K562 (cell line): ENCODE measurements around the gene HYOU1. TPM values are rescaled to one million over a fixed set of nuclear protein-coding genes. Genes with fewer than 3 reads are reported as not detected.

Experiments used
- ATAC-seq: fragments of 200-7000 bp; cut with Tn5 transposase; 3 replicates; pipeline ENCODE4 v1.9.1; 2020; ENCODE audit warnings: moderate library complexity
- BruUV-seq: library from RNA; stranded (reverse); fragments of 400-500 nt; replicated peaks from 2 replicates; lab custom pipeline; 2021; lab: Mats Ljungman, UMichigan
- CTCF ChIA-PET: fragments of 300-600 bp; formaldehyde crosslinking; extraction: SDS; loops from one replicate; lab custom pipeline; 2021; ENCODE audit warnings: low intra/inter-chr PET ratio; lab: Yijun Ruan, JAX
- POLR2A ChIA-PET: fragments of 300-600, 350-650 bp; sonication (Branson Sonifier 250); formaldehyde crosslinking; extraction: SDS; loops from one replicate; lab custom pipeline; 2021; ENCODE audit warnings: antibody characterized with exemption, inconsistent platforms; lab: Yijun Ruan, JAX
- DNase-seq, 4 experiments: peaks; one replicate each; pipeline versions ENCODE4 v3.0.0 to v3.0.0-alpha.2; 2011 to 2018; ENCODE audit warnings: low spot score in 3 of 4, mixed read lengths in 3 of 4; ENCODE audit errors: extremely low read depth in 1 of 4
- FAIRE-seq: peaks from 2 replicates; lab custom pipeline; 2011; peaks lifted over from hg19 to GRCh38; lab: Jason Lieb, UNC
- H2AFZ ChIP-seq: 2 replicates; pipeline ENCODE4 v1.6.0; 2011; ENCODE audit warnings: low read depth, low read length, control low read depth, inconsistent platforms
- H3K27ac ChIP-seq: fragments of 200-600 bp; 3 replicates; pipeline ENCODE4 v1.8.0; 2011; ENCODE audit warnings: low read depth, mild to moderate bottlenecking, control low read depth, inconsistent platforms, low read length, moderate library complexity, mixed read lengths; ENCODE audit errors: extremely low read depth
- H3K27me3 ChIP-seq, 2 experiments: fragments of 300-600 bp in 1 of 2; 2 replicates in 1 of 2; 3 replicates in 1 of 2; pipeline versions ENCODE4 v1.6.0 to v1.8.0; 2011; ENCODE audit warnings: inconsistent platforms in 2 of 2, low read length in 2 of 2, mild to moderate bottlenecking in 1 of 2, mixed read lengths in 1 of 2, moderate library complexity in 1 of 2; ENCODE audit not compliant: control insufficient read depth in 2 of 2, insufficient read depth in 2 of 2
- H3K36me3 ChIP-seq: fragments of 300-600 bp; 3 replicates; pipeline ENCODE4 v1.8.0; 2011; ENCODE audit warnings: mild to moderate bottlenecking, low read length, inconsistent platforms; ENCODE audit not compliant: control insufficient read depth, insufficient read depth
- H3K4me1 ChIP-seq, 2 experiments: fragments of 200-600 bp in 1 of 2; replicated peaks in 1 of 2; 2 replicates in 1 of 2; 3 replicates in 1 of 2; pipeline versions ENCODE4 v1.5.1 to v1.8.0; 2011; ENCODE audit warnings: inconsistent platforms in 2 of 2, low read length in 2 of 2, mild to moderate bottlenecking in 1 of 2, mixed read lengths in 1 of 2, moderate library complexity in 1 of 2; ENCODE audit not compliant: control insufficient read depth in 2 of 2, insufficient read depth in 2 of 2
- H3K4me2 ChIP-seq: 2 replicates; pipeline ENCODE4 v1.6.1; 2011; ENCODE audit warnings: low read length, control low read depth, inconsistent platforms, mixed read lengths; ENCODE audit not compliant: insufficient read depth
- H3K4me3 ChIP-seq: fragments of 200-600 bp; sonication (generic), shearing (Covaris generic); 2 replicates; pipeline ENCODE4 v1.5.1; 2016; ENCODE audit warnings: control low read depth, inconsistent platforms
- H3K79me2 ChIP-seq: fragments of 200-600 bp; 3 replicates; pipeline ENCODE4 v1.8.0; 2011; ENCODE audit warnings: low read length, inconsistent platforms; ENCODE audit not compliant: control insufficient read depth, insufficient read depth
- H3K9ac ChIP-seq, 2 experiments: 2 replicates each; pipeline versions ENCODE4 v1.6.0 to v1.6.1; 2011; ENCODE audit warnings: low read depth in 2 of 2, low read length in 2 of 2, control low read depth in 1 of 2, inconsistent platforms in 1 of 2, mild to moderate bottlenecking in 1 of 2, mixed read lengths in 1 of 2; ENCODE audit not compliant: insufficient read depth in 1 of 2
- H3K9me1 ChIP-seq: one replicate; pipeline ENCODE4 v1.6.0; 2011; ENCODE audit warnings: inconsistent platforms, mild to moderate bottlenecking, low read length, moderate library complexity; ENCODE audit not compliant: control insufficient read depth, insufficient read depth
- H3K9me3 ChIP-seq: replicated peaks from 2 replicates; pipeline ENCODE4 v1.5.1; 2011; ENCODE audit warnings: low read depth, low read length, inconsistent platforms; ENCODE audit not compliant: control insufficient read depth, insufficient read depth
- H4K20me1 ChIP-seq: replicated peaks from 2 replicates; pipeline ENCODE4 v1.6.1; 2011; ENCODE audit warnings: low read length, inconsistent platforms, mixed read lengths; ENCODE audit not compliant: control insufficient read depth, insufficient read depth
- CBFA2T2 ChIP-seq: fragments of 450-650 bp; conservative IDR thresholded peaks from 2 replicates; pipeline ENCODE4 v1.6.1; 2017; ENCODE audit warnings: mild to moderate bottlenecking
- L3MBTL2 ChIP-seq: fragments of 450-650 bp; IDR thresholded peaks from 2 replicates; pipeline ENCODE4 v1.6.1; 2016; ENCODE audit warnings: mild to moderate bottlenecking, moderate library complexity
- NCOA6 ChIP-seq: fragments of 450-650 bp; IDR thresholded peaks from 2 replicates; pipeline ENCODE4 v1.6.1; 2017; ENCODE audit warnings: mild to moderate bottlenecking
- RFX5 ChIP-seq: IDR thresholded peaks from 2 replicates; pipeline ENCODE4 v1.6.1; 2011; ENCODE audit warnings: low read depth, mild to moderate bottlenecking, improper control_type of control experiment, low read length
- TRIM25 ChIP-seq: fragments of 450-650 bp; IDR thresholded peaks from 2 replicates; pipeline ENCODE4 v1.7.0; 2016; ENCODE audit warnings: borderline replicate concordance
- ZNF165 ChIP-seq: fragments of 250-450 bp; sonication (Bioruptor Pico); IDR thresholded peaks from 2 replicates; pipeline ENCODE4 v1.4.0; 2020; ENCODE audit warnings: borderline replicate concordance
- ZSCAN32 ChIP-seq: fragments of 450-650 bp; formaldehyde crosslinking; IDR thresholded peaks from 2 replicates; pipeline ENCODE4 v1.4.0; 2020; ENCODE audit warnings: mild to moderate bottlenecking, moderate library complexity
- WGBS: fragments of 100-300 bp; shearing (Covaris generic); methylation state at CpG from one replicate; pipeline ENCODE4 v1.1.6; 2016; ENCODE audit warnings: low coverage, mixed read lengths; ENCODE audit not compliant: insufficient coverage; ENCODE audit errors: missing lambda C conversion rate; 5-methylcytosine and 5-hydroxymethylcytosine counted together
- in situ Hi-C: fragments of 300-500 bp; cut with MboI; formaldehyde crosslinking; loops from 4 replicates; pipeline ENCODE4 v1.15.0; 2018; ENCODE audit warnings: inconsistent platforms, mixed read lengths
- intact Hi-C: fragments of 100-400 bp; cut with micrococcal nuclease; formaldehyde crosslinking; loops from 2 replicates; pipeline ENCODE4 v1.14.2; 2022
- polyA plus RNA-seq, 8 experiments: library from polyadenylated mRNA; depleted of rRNA in 4 of 8; stranded (reverse) in 5 of 8; unstranded in 3 of 8; fragments of >200 nt; fragmentation: Nextera tagmentation in 2 of 8; fragmentation: Illumina TruSeq in 1 of 8; extraction: Ambion mirVana in 2 of 8; extraction: Trizol in 1 of 8; gene quantifications; 2 replicates each; pipeline versions ENCODE4 v1.2.1 to v1.2.3, GENCODE V29; 2011 to 2014; ENCODE audit warnings: inconsistent platforms in 1 of 8, missing spikeins in 1 of 8
- total RNA-seq, 7 experiments: library from RNA; depleted of rRNA in 6 of 7; stranded (reverse); fragments of >200 nt in 6 of 7; fragmentation: Illumina TruSeq in 2 of 7; extraction: Trizol in 2 of 7; gene quantifications; 2 replicates each; pipeline versions ENCODE4 v1.2.1 to v1.2.3, GENCODE V29; 2011 to 2021; ENCODE audit warnings: low replicate concordance in 1 of 7
- TF ChIP-seq, protein P1 (sequence below): IDR thresholded peaks from 2 replicates; pipeline ENCODE4 v1.6.1; 2016; ENCODE audit warnings: missing genetic modification characterization, missing compliant biosample characterization
- TF ChIP-seq, protein P2 (sequence below), 2 experiments: fragments of 450-650 bp; IDR thresholded peaks; 2 replicates each; pipeline ENCODE4 v1.6.1; 2016; ENCODE audit warnings: mild to moderate bottlenecking in 2 of 2, borderline replicate concordance in 1 of 2, low read depth in 1 of 2, moderate library complexity in 1 of 2

The HYOU1 gene
- total and polyA plus RNA-seq, 9 of the 15 experiments (the other 6 are each of a cell fraction or from before 2014, with no cell fraction given), result 19.5 to 197 (median 128) TPM

DNA sequence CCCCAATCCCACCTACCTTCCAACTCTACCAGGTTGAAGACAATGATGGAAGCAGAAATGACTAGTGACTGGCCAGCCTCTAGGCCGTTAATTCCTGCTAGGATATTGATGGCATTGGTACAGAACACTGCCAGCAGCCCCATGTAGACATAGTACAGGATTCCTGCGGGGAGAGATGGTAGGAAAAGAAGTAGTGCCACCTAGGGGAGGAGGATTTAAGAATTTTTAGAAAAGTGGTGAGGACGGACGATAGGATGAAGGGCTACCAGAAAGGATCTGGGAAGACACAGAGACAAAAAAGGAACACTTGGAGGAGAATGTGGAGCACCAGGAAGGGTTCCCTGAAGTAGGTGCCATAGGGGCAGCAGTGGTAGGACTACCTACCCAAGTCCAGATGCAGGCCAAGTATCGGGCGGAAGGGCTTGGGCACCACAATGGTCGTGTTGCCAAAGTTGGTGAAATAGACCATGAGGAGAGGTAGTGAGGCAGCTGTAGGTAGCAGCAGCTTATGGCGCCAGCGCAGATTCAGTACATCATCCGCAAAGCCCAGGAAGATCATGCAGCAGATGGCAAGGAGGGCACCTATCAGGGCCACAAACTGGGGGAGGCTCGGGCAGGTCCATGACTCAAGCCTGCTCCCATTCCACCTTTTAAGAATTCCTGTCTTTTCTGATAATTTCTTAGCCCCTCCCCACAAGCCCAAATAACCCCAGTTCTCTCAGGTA lies 43.4 kb upstream of the HYOU1 start:
- Histone ChIP-seq H3K27ac (peak overlapping the region; percentile 99; the same call in 2 of the 3 replicates), H2AFZ (peak overlapping the region; percentile 59), H3K9me1 (no peaks in the 10 kb centered on the region), H3K4me3 (peak overlapping the region; percentile 79), H4K20me1 (no peaks in the 10 kb centered on the region), H3K4me2 (peak overlapping the region; percentile 96), H3K9ac (peak overlapping the region; percentile 94 to 96), H3K9me3 (no peaks in the 10 kb centered on the region), H3K4me1 (peaks cover 23 to 25% of the 10 kb centered on the region in 2 experiments; a peak in 4 of 5 replicates), H3K79me2 (peaks cover 30% of the 10 kb centered on the region), H3K36me3 (peaks cover 37% of the 10 kb centered on the region), H3K27me3 (no peaks in the 10 kb centered on the region)
- intact Hi-C loops, result loop anchor here (2.0 to 5.0 kb wide), 4 partner anchors 57 to 188 kb away; partner anchors contain the start of genes RPS25, SLC37A4 and TRAPPC4
- in situ Hi-C loops, result loop anchor here (5.0 kb wide), 1 partner anchor 97 kb away; no protein-coding TSS in a partner anchor
- CTCF ChIA-PET, result interaction anchor here (0.9 kb wide), 1 partner anchor 223 kb away, joined by 3 read pairs; no protein-coding TSS in a partner anchor
- BruUV-seq, result no TSS peak
- ATAC-seq (no peak), DNase-seq (peak in 2 of 4 experiments; percentile 40 to 64), FAIRE-seq (peak; percentile 44)
- WGBS, result 13% methylated on average over 11 of the region's 11 CpGs
- POLR2A ChIA-PET, result interaction anchor here (0.6 kb wide), 1 partner anchor 227 kb away, joined by 3 read pairs; no protein-coding TSS in a partner anchor
- TF ChIP-seq TRIM25, result no peak
- no peak for TF ChIP-seq CBFA2T2
- TF ChIP-seq, protein P1, sequence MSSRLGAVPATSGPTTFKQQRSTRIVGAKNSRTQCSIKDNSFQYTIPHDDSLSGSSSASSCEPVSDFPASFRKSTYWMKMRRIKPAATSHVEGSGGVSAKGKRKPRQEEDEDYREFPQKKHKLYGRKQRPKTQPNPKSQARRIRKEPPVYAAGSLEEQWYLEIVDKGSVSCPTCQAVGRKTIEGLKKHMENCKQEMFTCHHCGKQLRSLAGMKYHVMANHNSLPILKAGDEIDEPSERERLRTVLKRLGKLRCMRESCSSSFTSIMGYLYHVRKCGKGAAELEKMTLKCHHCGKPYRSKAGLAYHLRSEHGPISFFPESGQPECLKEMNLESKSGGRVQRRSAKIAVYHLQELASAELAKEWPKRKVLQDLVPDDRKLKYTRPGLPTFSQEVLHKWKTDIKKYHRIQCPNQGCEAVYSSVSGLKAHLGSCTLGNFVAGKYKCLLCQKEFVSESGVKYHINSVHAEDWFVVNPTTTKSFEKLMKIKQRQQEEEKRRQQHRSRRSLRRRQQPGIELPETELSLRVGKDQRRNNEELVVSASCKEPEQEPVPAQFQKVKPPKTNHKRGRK (tag), result no peak
- TF ChIP-seq ZNF165 (CRISPR knock-in tag), result no peak
- TF ChIP-seq ZSCAN32 (CRISPR knock-in tag), result no peak
- TF ChIP-seq RFX5, result no peak
- TF ChIP-seq L3MBTL2, result no peak
- TF ChIP-seq, protein P2, sequence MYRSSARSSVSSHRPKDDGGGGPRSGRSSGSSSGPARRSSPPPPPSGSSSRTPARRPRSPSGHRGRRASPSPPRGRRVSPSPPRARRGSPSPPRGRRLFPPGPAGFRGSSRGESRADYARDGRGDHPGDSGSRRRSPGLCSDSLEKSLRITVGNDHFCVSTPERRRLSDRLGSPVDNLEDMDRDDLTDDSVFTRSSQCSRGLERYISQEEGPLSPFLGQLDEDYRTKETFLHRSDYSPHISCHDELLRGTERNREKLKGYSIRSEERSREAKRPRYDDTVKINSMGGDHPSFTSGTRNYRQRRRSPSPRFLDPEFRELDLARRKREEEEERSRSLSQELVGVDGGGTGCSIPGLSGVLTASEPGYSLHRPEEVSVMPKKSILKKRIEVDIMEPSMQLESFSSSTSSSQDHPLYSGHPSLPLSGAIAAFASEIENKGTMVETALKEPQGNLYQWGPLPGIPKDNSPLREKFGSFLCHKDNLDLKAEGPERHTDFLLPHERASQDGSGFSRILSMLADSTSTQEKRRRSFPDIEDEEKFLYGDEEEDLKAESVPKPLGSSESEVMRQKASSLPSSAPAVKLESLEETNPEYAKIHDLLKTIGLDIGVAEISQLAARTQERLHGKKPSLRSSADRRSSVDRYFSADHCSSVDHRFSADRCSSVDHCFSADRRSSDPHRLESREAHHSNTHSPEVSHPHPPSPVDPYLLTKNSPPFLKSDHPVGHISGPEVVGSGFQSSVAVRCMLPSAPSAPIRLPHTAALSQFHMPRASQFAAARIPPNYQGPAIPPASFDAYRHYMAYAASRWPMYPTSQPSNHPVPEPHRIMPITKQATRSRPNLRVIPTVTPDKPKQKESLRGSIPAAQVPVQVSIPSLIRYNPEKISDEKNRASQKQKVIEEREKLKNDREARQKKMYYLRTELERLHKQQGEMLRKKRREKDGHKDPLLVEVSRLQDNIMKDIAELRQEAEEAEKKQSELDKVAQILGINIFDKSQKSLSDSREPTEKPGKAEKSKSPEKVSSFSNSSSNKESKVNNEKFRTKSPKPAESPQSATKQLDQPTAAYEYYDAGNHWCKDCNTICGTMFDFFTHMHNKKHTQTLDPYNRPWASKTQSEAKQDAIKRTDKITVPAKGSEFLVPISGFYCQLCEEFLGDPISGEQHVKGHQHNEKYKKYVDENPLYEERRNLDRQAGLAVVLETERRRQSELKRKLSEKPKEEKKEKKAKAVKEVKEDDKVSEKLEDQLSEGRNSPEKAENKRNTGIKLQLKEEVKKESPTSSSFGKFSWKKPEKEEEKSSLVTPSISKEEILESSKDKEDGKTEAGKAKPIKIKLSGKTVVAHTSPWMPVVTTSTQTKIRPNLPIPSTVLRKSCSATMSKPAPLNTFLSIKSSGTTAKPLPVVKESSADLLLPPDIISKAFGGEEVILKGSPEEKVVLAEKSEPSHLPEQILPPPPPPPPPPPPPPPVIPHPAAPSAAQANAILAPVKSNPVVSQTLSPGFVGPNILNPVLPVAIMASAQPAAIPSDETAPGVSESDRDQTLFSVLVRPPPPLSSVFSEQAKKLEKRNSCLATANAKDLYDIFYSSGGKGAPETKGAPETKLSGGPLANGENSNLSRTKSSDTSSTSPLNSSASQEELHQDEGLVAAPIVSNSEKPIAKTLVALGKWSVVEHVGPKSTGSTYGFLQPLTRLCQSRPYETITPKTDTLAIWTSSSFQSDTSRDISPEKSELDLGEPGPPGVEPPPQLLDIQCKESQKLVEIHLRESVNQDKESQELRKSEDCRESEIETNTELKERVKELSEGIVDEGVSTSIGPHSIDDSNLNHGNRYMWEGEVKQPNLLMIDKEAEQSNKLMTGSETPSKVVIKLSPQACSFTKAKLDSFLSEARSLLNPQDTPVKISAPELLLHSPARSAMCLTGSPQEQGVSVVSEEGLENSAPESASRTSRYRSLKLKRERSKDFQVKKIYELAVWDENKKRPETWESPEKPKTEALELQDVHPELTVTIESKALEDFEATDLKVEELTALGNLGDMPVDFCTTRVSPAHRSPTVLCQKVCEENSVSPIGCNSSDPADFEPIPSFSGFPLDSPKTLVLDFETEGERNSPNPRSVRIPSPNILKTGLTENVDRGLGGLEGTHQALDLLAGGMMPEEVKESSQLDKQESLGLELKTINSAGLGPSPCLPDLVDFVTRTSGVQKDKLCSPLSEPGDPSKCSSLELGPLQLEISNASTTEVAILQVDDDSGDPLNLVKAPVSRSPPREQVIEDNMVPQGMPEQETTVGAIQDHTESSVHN (IDR thresholded peaks at IDR 0.05; ENCODE audit: borderline replicate concordance in 1 of 2, low read depth in 1 of 2), result no peak
- TF ChIP-seq NCOA6, result no peak
